22Rv1 (cell line): Measurements from ENCODE around the gene ERBB2.

ENCODE experiments used
- CTCF ChIP-seq: fragments of 450-650 bp; IDR thresholded peaks from 2 replicates; pipeline ENCODE4 v1.5.1; 2017; ENCODE audit warnings: mild to moderate bottlenecking
- ZFX ChIP-seq: fragments of 450-650 bp; IDR thresholded peaks from 2 replicates; pipeline ENCODE4 v1.6.1; 2017; ENCODE audit warnings: antibody characterized with exemption, borderline replicate concordance

GRCh38 chr17:39667262-39667944 lies 32.5 kb upstream of the ERBB2 start:
- TF ChIP-seq CTCF (no peak), ZFX (no peak)
